HepG2 (cell line): ENCODE data around the gene ABHD11. TPM values are rescaled to one million over a fixed set of nuclear protein-coding genes. Genes with fewer than 3 reads are reported as not detected.
A peak's percentile ranks its signal among the peaks of the same experiment; 100 is the strongest.

Experiments
- ATAC-seq: fragments of 200-7000 bp; cut with Tn5 transposase; 3 replicates; pipeline ENCODE4 v1.9.1; 2020; ENCODE audit warnings: mild to moderate bottlenecking, moderate library complexity
- BruUV-seq: library from RNA; stranded (reverse); fragments of 400-500 nt; replicated peaks from 2 replicates; lab custom pipeline; 2021; lab: Mats Ljungman, UMichigan
- CTCF ChIA-PET: fragments of 300-600 bp; formaldehyde crosslinking; extraction: SDS; loops from one replicate; lab custom pipeline; 2021; ENCODE audit warnings: low total read pairs, inconsistent platforms, low intra/inter-chr PET ratio; lab: Yijun Ruan, JAX
- POLR2A ChIA-PET: fragments of 350-600 bp; sonication (Branson Sonifier 250); formaldehyde crosslinking; loops from one replicate; lab custom pipeline; 2020; ENCODE audit warnings: antibody characterized with exemption, inconsistent platforms; lab: Yijun Ruan, JAX
- DNase-seq: peaks from one replicate; pipeline ENCODE4 v3.0.0-alpha.2; 2015; ENCODE audit warnings: low spot score
- FAIRE-seq: peaks from 3 replicates; lab custom pipeline; 2011; peaks lifted over from hg19 to GRCh38; lab: Jason Lieb, UNC
- H2AFZ ChIP-seq: one replicate; pipeline ENCODE4 v1.6.1; 2011; ENCODE audit warnings: low read length, inconsistent platforms
- H3K27ac ChIP-seq: fragments of 300-600 bp; 3 replicates; pipeline ENCODE4 v1.8.0; 2011; ENCODE audit warnings: mixed run types, mild to moderate bottlenecking, mixed read lengths, low read length, inconsistent platforms; ENCODE audit not compliant: insufficient read depth; ENCODE audit errors: extremely low read length
- H3K27me3 ChIP-seq, 2 experiments: fragments of 200-600 bp in 1 of 2; 2 replicates in 1 of 2; 3 replicates in 1 of 2; pipeline versions ENCODE4 v1.6.0 to v1.8.0; 2011; ENCODE audit warnings: low read length in 2 of 2, mild to moderate bottlenecking in 2 of 2, moderate library complexity in 2 of 2, inconsistent platforms in 1 of 2; ENCODE audit not compliant: insufficient read depth in 2 of 2, control insufficient read depth in 1 of 2
- H3K36me3 ChIP-seq, 2 experiments: fragments of 200-600 bp in 1 of 2; replicated peaks in 1 of 2; 2 replicates in 1 of 2; 3 replicates in 1 of 2; pipeline versions ENCODE4 v1.5.1 to v1.8.0; 2011; ENCODE audit warnings: low read length in 2 of 2, inconsistent platforms in 1 of 2; ENCODE audit not compliant: insufficient read depth in 2 of 2, control insufficient read depth in 1 of 2
- H3K4me1 ChIP-seq: 2 replicates; pipeline ENCODE4 v1.5.1; 2012; ENCODE audit warnings: low read length, inconsistent platforms; ENCODE audit not compliant: insufficient read depth
- H3K4me2 ChIP-seq: 2 replicates; pipeline ENCODE4 v1.6.0; 2011; ENCODE audit warnings: low read depth, low read length, inconsistent platforms
- H3K4me3 ChIP-seq, 3 experiments: fragments of 200-600 bp in 1 of 3; sonication (generic), shearing (Covaris generic) in 1 of 3; replicated peaks in 1 of 3; 2 replicates each; pipeline ENCODE4 v1.5.1; 2011 to 2016; ENCODE audit warnings: low read length in 3 of 3, inconsistent platforms in 2 of 3, low read depth in 2 of 3, mild to moderate bottlenecking in 2 of 3, control low read depth in 1 of 3, mixed read lengths in 1 of 3; ENCODE audit not compliant: insufficient read depth in 1 of 3
- H3K79me2 ChIP-seq: one replicate; pipeline ENCODE4 v1.6.1; 2011; ENCODE audit warnings: low read length, inconsistent platforms; ENCODE audit not compliant: insufficient read depth
- H3K9ac ChIP-seq: 2 replicates; pipeline ENCODE4 v1.6.0; 2011; ENCODE audit warnings: mild to moderate bottlenecking, low read depth, low read length, inconsistent platforms; ENCODE audit not compliant: insufficient read depth
- H3K9me3 ChIP-seq: 2 replicates; pipeline ENCODE4 v1.5.1; 2012; ENCODE audit warnings: mild to moderate bottlenecking, low read length
- H4K20me1 ChIP-seq: 2 replicates; pipeline ENCODE4 v1.6.0; 2011; ENCODE audit warnings: inconsistent platforms, mild to moderate bottlenecking, low read length, moderate library complexity; ENCODE audit not compliant: insufficient read depth
- AHR ChIP-seq: IDR thresholded peaks from 2 replicates; pipeline ENCODE4 v1.6.1; 2018; ENCODE audit warnings: missing genetic modification reagents, missing compliant biosample characterization
- CBX1 ChIP-seq: IDR thresholded peaks from one replicate; pipeline ENCODE4 v1.6.1; 2016; ENCODE audit warnings: antibody characterized with exemption, low read depth
- CCDC6 ChIP-seq: sonication (generic); formaldehyde crosslinking; IDR thresholded peaks from 2 replicates; pipeline ENCODE4 v1.8.1; 2022; ENCODE audit warnings: mild to moderate bottlenecking, missing genetic modification reagents, moderate library complexity
- MIER2 ChIP-seq: IDR thresholded peaks from 2 replicates; pipeline ENCODE4 v1.6.1; 2016; ENCODE audit warnings: missing biosample characterization, missing genetic modification reagents
- PAWR ChIP-seq: sonication (generic); formaldehyde crosslinking; IDR thresholded peaks from 2 replicates; pipeline ENCODE4 v1.4.0; 2020; ENCODE audit warnings: missing genetic modification reagents, mild to moderate bottlenecking, borderline replicate concordance
- PHF5A ChIP-seq: IDR thresholded peaks from one replicate; pipeline ENCODE4 v1.6.1; 2018; ENCODE audit warnings: low read depth, missing genetic modification reagents; ENCODE audit not compliant: unreplicated experiment
- SMAD1 ChIP-seq: sonication (generic); formaldehyde crosslinking; IDR thresholded peaks from 2 replicates; pipeline ENCODE4 v1.4.0; 2020; ENCODE audit warnings: missing genetic modification reagents, low read depth, mild to moderate bottlenecking, borderline replicate concordance
- ZNF138 ChIP-seq: sonication (generic); formaldehyde crosslinking; IDR thresholded peaks from 2 replicates; pipeline ENCODE4 v1.5.0; 2020; ENCODE audit warnings: mild to moderate bottlenecking, low read depth, missing genetic modification reagents
- ZNF232 ChIP-seq: sonication (generic); formaldehyde crosslinking; IDR thresholded peaks from 2 replicates; pipeline ENCODE4 v1.4.0; 2020; ENCODE audit warnings: missing genetic modification reagents, borderline replicate concordance
- ZNF256 ChIP-seq: sonication (generic); formaldehyde crosslinking; conservative IDR thresholded peaks from 2 replicates; pipeline ENCODE4 v1.4.0; 2020; ENCODE audit warnings: missing genetic modification reagents
- ZNF333 ChIP-seq: sonication (generic); formaldehyde crosslinking; IDR thresholded peaks from 2 replicates; pipeline ENCODE4 v1.4.0; 2020; ENCODE audit warnings: mild to moderate bottlenecking, missing genetic modification reagents, borderline replicate concordance
- ZNF460 ChIP-seq: sonication (generic); formaldehyde crosslinking; IDR thresholded peaks from 2 replicates; pipeline ENCODE4 v1.5.1; 2020; ENCODE audit warnings: missing genetic modification reagents, mild to moderate bottlenecking, borderline replicate concordance
- ZNF781 ChIP-seq: sonication (generic); formaldehyde crosslinking; IDR thresholded peaks from 2 replicates; pipeline ENCODE4 v1.5.1; 2020; ENCODE audit warnings: borderline replicate concordance, mild to moderate bottlenecking, missing genetic modification reagents; ENCODE audit errors: not compliant biosample characterization
- ZNF792 ChIP-seq: IDR thresholded peaks from 2 replicates; pipeline ENCODE4 v1.6.1; 2016
- ZSCAN25 ChIP-seq: sonication (generic); formaldehyde crosslinking; IDR thresholded peaks from 2 replicates; pipeline ENCODE4 v1.8.0; 2022; ENCODE audit warnings: mild to moderate bottlenecking, missing genetic modification reagents
- ZSCAN29 ChIP-seq: sonication (generic); formaldehyde crosslinking; conservative IDR thresholded peaks from 2 replicates; pipeline ENCODE4 v1.4.0; 2020; ENCODE audit warnings: mild to moderate bottlenecking, missing genetic modification reagents
- WGBS: methylation state at CpG from one replicate; pipeline ENCODE4 v1.1.6; 2017; ENCODE audit warnings: low lambda C conversion rate; 5-methylcytosine and 5-hydroxymethylcytosine counted together
- in situ Hi-C: cut with HindIII; loops from 2 replicates; pipeline ENCODE4 v1.10.0; 2017; ENCODE audit warnings: low pct_unique_long_range_greater_than_20kb; ENCODE audit not compliant: extremely low pct_ligation_motif_present
- intact Hi-C: fragments of 100-400 bp; cut with micrococcal nuclease; formaldehyde crosslinking; loops from one replicate; pipeline ENCODE4 v1.10.0; 2022; ENCODE audit not compliant: unreplicated experiment
- polyA plus RNA-seq, 8 experiments: library from polyadenylated mRNA; depleted of rRNA in 3 of 8; stranded (reverse) in 7 of 8; unstranded in 1 of 8; fragments of >200 nt; fragmentation: Illumina TruSeq in 4 of 8; extraction: Trizol in 4 of 8; gene quantifications; 2 replicates each; pipeline versions ENCODE4 v1.2.1 to v1.2.3, GENCODE V29; 2011 to 2016; ENCODE audit warnings: low read depth in 4 of 8, missing spikeins in 1 of 8, mixed read lengths in 1 of 8; ENCODE audit not compliant: insufficient read depth in 1 of 8
- total RNA-seq, 5 experiments: library from RNA; depleted of rRNA; stranded (reverse); fragments of >200 nt; fragmentation: Illumina TruSeq; extraction: Trizol; gene quantifications; 2 replicates each; pipeline ENCODE4 v1.2.3, GENCODE V29; 2016; ENCODE audit warnings: low read depth in 1 of 5
- TF ChIP-seq, protein P1 (sequence below): sonication (generic); formaldehyde crosslinking; IDR thresholded peaks from 2 replicates; pipeline ENCODE4 v1.4.0; 2020; ENCODE audit warnings: missing genetic modification reagents, mild to moderate bottlenecking, borderline replicate concordance

The ABHD11 gene
- total and polyA plus RNA-seq, 2 of the 13 experiments (the other 11 are each of a cell fraction or from before 2014, with no cell fraction given): 7.0 to 8.1 TPM

- Histone ChIP-seq H3K36me3 (no peaks in the 10 kb centered on the region), H3K27me3 (no peaks in the 10 kb centered on the region), H3K4me2 (peak overlapping the region; percentile 2; the same call in 1 of the 2 replicates), H3K4me3 (no peak overlapping the region), H4K20me1 (no peaks in the 10 kb centered on the region), H3K9ac (no peak overlapping the region), H3K9me3 (no peaks in the 10 kb centered on the region), H3K27ac (no peak overlapping the region), H3K4me1 (peaks cover 10% of the 10 kb centered on the region), H3K79me2 (no peaks in the 10 kb centered on the region), H2AFZ (no peak overlapping the region)
- no peak for FAIRE-seq
- TF ChIP-seq ZNF792 (CRISPR knock-in tag) (no peak), SMAD1 (CRISPR knock-in tag) (no peak), PHF5A (CRISPR knock-in tag) (no peak), ZNF138 (no peak), CBX1 (no peak), ZSCAN29 (no peak), ZNF333 (CRISPR knock-in tag) (no peak), ZNF460 (CRISPR knock-in tag) (no peak), AHR (no peak), PAWR (CRISPR knock-in tag) (no peak), ZNF781 (no peak), ZNF256 (no peak), MIER2 (CRISPR knock-in tag) (no peak), ZSCAN25 (CRISPR knock-in tag) (no peak), CCDC6 (CRISPR knock-in tag) (no peak), ZNF232 (no peak)
- TF ChIP-seq, protein P1, sequence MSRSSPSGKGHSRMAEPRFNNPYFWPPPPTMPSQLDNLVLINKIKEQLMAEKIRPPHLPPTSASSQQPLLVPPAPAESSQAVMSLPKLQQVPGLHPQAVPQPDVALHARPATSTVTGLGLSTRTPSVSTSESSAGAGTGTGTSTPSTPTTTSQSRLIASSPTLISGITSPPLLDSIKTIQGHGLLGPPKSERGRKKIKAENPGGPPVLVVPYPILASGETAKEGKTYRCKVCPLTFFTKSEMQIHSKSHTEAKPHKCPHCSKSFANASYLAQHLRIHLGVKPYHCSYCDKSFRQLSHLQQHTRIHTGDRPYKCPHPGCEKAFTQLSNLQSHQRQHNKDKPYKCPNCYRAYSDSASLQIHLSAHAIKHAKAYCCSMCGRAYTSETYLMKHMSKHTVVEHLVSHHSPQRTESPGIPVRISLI: no peak
- POLR2A ChIA-PET: interaction anchor here (1.0 kb wide), 1 partner anchor 11 kb away, joined by 3 read pairs; the partner anchor contains the start of gene ABHD11
- intact Hi-C loops: no loop called here
- no peak for DNase-seq
- in situ Hi-C loops: no loop called here
- CTCF ChIA-PET: no interaction called here
- no peak for ATAC-seq
- no TSS peak for BruUV-seq
- WGBS: 45% methylated on average over 14 of the region's 16 CpGs
Observed at GRCh38 chr7:73749931-73750776, 11.6 kb upstream of the ABHD11 start.
